Activated CD4-positive, alpha-beta T cell treated with anti-CD3 and anti-CD28 coated beads for 36 hours (primary cell): ENCODE data around the gene EPB41L2. TPM values are rescaled to one million over a fixed set of nuclear protein-coding genes. Genes with fewer than 3 reads are reported as not detected.
"Not testable (repeated sequence)": the region's sequence is repeated elsewhere in the genome, so short reads cannot be mapped to it uniquely, and the experiment has no call there.

Experiments used
- ATAC-seq: fragments of 200-7000 bp; cut with Tn5 transposase; one replicate; pipeline ENCODE4 v1.10.0; 2021; ENCODE audit warnings: mild to moderate bottlenecking, moderate library complexity
- CTCF ChIA-PET: fragments of 350-600 bp; sonication (Branson Sonifier 250); formaldehyde crosslinking; loops from one replicate; lab custom pipeline; 2021; ENCODE audit warnings: antibody characterized with exemption; lab: Charles Lee
- POLR2A ChIA-PET: fragments of 350-600 bp; sonication (Branson Sonifier 250); formaldehyde crosslinking; loops from one replicate; lab custom pipeline; 2021; ENCODE audit warnings: antibody characterized with exemption, inconsistent platforms; lab: Charles Lee
- DNase-seq: peaks from one replicate; pipeline ENCODE4 v3.0.0-alpha.2; 2020
- H3K27ac Mint-ChIP-seq: one replicate; pipeline ENCODE4 v1.8.0; 2021; ENCODE audit warnings: mixed read lengths
- H3K27me3 Mint-ChIP-seq: one replicate; pipeline ENCODE4 v1.8.0; 2021; ENCODE audit warnings: mixed read lengths
- H3K36me3 Mint-ChIP-seq: one replicate; pipeline ENCODE4 v1.8.0; 2021; ENCODE audit warnings: low read depth, mixed read lengths
- H3K4me1 Mint-ChIP-seq: one replicate; pipeline ENCODE4 v1.8.0; 2021; ENCODE audit warnings: mixed read lengths
- H3K4me3 Mint-ChIP-seq: one replicate; pipeline ENCODE4 v1.8.0; 2021; ENCODE audit warnings: mild to moderate bottlenecking, moderate library complexity, mixed read lengths
- H3K9me3 Mint-ChIP-seq: one replicate; pipeline ENCODE4 v1.8.0; 2021; ENCODE audit warnings: low read depth, mixed read lengths
- intact Hi-C, 2 experiments: fragments of 100-400 bp; cut with DNase I in 1 of 2; cut with micrococcal nuclease in 1 of 2; formaldehyde crosslinking; loops; one replicate each; pipeline versions ENCODE4 v1.14.2 to v1.15.1; 2022 to 2024; cut with DNase I, micrococcal nuclease
- total RNA-seq, 2 experiments: library from RNA; stranded (reverse); gene quantifications; one replicate each; pipeline ENCODE4 v1.2.3, GENCODE V29; 2021

EPB41L2 gene
- total RNA-seq, 2 experiments from 2014 or later = 33.3 to 43.4 TPM

DNA sequence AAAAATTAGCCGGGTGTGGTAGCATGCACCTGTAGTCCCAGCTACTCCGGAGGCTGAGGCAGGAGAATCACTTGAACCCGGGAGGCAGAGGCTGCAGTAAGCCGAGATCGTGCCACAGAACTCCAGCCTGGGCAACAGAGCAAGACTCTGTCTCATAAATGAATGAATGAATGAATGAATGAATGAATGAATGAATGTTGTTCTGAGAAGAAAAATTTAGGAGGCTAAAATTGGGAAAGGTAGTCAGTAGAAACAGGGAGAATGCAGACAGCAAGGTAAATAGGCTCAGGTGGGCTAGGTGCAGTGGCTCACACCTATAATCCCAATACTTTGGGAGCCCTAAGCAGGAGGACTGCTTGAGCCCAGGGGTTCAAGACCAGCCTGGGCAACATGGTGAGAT lies 75.5 kb downstream of the EPB41L2 start:
- DNase-seq, H3K27ac Mint-ChIP-seq, H3K4me1 Mint-ChIP-seq, H3K27me3 Mint-ChIP-seq, H3K4me3 Mint-ChIP-seq, POLR2A ChIA-PET, intact Hi-C loops, ATAC-seq, H3K36me3 Mint-ChIP-seq: not testable (repeated sequence)
- peaks cover 10% of the 10 kb centered on the region for H3K9me3 Mint-ChIP-seq
- CTCF ChIA-PET = interaction anchor here (0.6 kb wide), 1 partner anchor 129 kb away, joined by 3 read pairs; no protein-coding TSS in a partner anchor

DNA sequence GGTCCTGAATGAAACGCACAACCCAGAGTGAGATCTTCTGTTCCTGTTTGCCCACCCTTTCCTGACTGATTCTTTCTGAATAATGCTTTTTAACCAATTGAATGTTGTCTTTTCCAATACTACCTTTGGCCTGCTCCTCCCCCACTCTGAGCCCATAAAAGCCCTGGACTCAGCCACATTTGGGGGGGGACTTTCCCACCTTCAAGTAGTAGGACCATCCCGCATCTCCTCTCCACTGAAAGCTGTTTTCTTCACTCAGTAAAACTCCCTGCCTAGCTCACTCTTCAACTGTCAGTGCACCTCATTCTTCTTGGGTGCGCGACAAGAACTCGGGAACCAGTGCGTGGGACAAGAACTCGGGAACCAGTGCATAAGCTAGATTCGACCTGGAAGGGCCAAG lies 77.9 kb downstream of the EPB41L2 start:
- Mint-ChIP-seq H3K4me1 (peaks cover 8% of the 10 kb centered on the region), H3K27me3 (no peaks in the 10 kb centered on the region), H3K4me3 (no peak overlapping the region), H3K27ac (no peak overlapping the region), H3K36me3 (peaks cover 7% of the 10 kb centered on the region), H3K9me3 (peaks cover 10% of the 10 kb centered on the region)
- CTCF ChIA-PET = no interaction called here
- POLR2A ChIA-PET = no interaction called here
- intact Hi-C loops = no loop called here
- DNase-seq (no peak), ATAC-seq (no peak)

DNA sequence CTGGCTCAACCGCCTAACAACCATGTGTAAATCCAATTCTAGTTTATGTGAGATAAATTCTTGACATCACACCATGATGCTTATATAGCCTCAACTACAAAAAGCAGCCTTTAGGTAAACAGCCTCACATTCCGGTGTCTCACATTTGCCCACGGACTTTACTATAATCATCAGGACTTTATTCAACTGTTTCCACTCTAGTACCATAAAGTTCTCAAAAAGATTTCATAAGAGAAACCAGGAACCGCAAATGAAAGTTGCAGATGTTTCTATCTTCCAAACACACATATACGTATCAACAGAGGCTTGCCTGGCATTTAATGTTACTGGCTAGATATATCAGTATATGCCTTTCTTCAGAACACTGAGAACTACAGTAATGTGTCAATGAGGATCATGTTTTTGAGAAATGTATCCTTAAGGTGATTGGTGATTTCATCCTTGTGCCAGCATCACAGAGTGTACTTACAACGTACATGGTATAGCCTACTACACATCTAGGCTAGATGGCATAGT lies 80.0 kb downstream of the EPB41L2 start:
- no peak for DNase-seq
- intact Hi-C loops = no loop called here
- no peak overlapping the region for H3K27ac Mint-ChIP-seq
- POLR2A ChIA-PET = no interaction called here
- H3K4me1 Mint-ChIP-seq = peaks cover 14% of the 10 kb centered on the region
- H3K4me3 Mint-ChIP-seq = no peak overlapping the region
- peak; percentile 44 for ATAC-seq
- CTCF ChIA-PET = no interaction called here
- peaks cover 7% of the 10 kb centered on the region for H3K36me3 Mint-ChIP-seq
- peaks cover 10% of the 10 kb centered on the region for H3K9me3 Mint-ChIP-seq
- H3K27me3 Mint-ChIP-seq = no peaks in the 10 kb centered on the region

DNA sequence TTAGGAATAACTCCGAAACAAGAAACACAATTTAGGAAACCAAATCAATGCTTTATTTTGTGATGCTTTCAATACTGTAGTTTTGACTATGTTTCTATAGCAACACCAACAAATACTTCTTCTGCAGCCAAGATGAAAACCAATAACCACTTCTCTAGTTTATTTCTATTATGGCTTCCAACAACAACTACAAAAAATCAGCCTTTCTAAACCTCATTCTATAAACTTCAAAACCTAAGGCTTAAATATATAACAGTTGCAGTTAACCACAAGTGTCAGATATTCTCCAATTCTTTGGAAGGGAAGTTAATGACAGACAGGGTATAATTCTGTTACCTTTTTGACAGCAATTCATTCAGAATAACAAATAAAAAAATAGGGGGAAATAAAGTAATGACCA lies 80.9 kb downstream of the EPB41L2 start:
- ChIA-PET POLR2A (no interaction called here), CTCF (interaction anchor here (0.9 kb wide), 1 partner anchor 23 kb away, joined by 3 read pairs; no protein-coding TSS in a partner anchor)
- Mint-ChIP-seq H3K4me1 (peaks cover 14% of the 10 kb centered on the region), H3K27me3 (no peaks in the 10 kb centered on the region), H3K27ac (no peak overlapping the region), H3K9me3 (peaks cover 10% of the 10 kb centered on the region), H3K4me3 (no peak overlapping the region), H3K36me3 (peaks cover 5% of the 10 kb centered on the region)
- no peak for ATAC-seq
- intact Hi-C loops = no loop called here
- no peak for DNase-seq

DNA sequence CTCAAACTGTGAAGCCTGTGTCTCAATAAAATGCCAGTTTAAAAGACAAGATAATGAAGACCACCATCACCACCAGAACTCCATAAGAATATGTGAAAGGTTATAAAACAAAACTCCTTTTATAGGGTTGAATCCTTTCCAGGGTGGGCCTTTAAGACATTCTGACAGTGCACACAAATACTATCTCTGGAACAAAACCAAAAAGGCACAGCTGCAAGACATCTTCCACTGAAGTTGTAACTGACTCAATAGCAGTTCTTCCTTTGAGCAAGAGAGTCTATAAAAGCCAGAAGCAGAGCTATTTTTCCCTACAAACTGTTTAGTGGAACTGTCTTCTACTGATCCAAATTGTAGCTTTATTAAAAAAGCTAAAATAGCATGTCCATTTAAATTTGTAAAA lies 81.6 kb downstream of the EPB41L2 start:
- CTCF ChIA-PET = no interaction called here
- Mint-ChIP-seq H3K27me3 (no peaks in the 10 kb centered on the region), H3K9me3 (peaks cover 8% of the 10 kb centered on the region), H3K4me3 (no peak overlapping the region), H3K27ac (no peak overlapping the region), H3K36me3 (peaks cover 5% of the 10 kb centered on the region), H3K4me1 (peaks cover 14% of the 10 kb centered on the region)
- intact Hi-C loops = no loop called here
- DNase-seq (no peak), ATAC-seq (no peak)
- POLR2A ChIA-PET = no interaction called here

DNA sequence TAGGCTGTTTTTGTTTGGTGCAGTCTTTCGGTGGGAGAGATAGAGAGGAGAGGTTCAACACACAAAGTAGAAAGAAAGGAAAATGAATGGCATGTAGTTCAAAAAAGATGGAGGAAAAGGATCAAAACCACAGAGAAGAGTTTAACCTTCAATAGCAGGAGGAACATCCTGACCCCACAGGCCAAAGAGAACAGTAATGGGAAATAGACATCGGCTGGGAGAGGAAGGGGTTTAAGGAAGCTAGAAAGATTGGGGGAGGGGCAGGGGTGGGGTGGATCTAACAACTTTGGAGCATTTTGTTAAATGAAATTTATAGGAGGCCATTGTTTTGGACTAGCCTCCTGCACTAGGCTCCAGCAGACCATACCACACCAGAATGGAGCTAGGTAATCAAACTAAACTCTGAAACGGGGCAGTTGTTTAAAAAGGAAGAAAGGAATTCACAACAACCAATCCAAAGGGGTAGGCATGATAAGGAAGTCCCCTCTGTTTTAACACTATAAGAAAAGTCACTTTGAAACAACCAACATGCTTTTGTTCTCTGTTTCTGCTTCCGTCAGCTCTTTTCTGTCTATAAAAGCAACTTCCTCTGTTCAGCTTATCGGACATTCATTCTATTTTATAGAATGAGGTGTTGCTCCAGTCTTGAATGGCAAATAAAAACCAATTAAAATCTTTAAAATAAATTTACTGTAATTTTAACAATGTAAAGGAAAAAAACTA lies 82.6 kb downstream of the EPB41L2 start:
- Mint-ChIP-seq H3K27me3 (no peaks in the 10 kb centered on the region), H3K27ac (peak overlapping the region; percentile 15), H3K4me1 (peaks cover 14% of the 10 kb centered on the region), H3K9me3 (peaks cover 4% of the 10 kb centered on the region), H3K36me3 (peaks cover 4% of the 10 kb centered on the region), H3K4me3 (no peak overlapping the region)
- ChIA-PET POLR2A (no interaction called here), CTCF (no interaction called here)
- ATAC-seq (no peak), DNase-seq (no peak)
- intact Hi-C loops = no loop called here

DNA sequence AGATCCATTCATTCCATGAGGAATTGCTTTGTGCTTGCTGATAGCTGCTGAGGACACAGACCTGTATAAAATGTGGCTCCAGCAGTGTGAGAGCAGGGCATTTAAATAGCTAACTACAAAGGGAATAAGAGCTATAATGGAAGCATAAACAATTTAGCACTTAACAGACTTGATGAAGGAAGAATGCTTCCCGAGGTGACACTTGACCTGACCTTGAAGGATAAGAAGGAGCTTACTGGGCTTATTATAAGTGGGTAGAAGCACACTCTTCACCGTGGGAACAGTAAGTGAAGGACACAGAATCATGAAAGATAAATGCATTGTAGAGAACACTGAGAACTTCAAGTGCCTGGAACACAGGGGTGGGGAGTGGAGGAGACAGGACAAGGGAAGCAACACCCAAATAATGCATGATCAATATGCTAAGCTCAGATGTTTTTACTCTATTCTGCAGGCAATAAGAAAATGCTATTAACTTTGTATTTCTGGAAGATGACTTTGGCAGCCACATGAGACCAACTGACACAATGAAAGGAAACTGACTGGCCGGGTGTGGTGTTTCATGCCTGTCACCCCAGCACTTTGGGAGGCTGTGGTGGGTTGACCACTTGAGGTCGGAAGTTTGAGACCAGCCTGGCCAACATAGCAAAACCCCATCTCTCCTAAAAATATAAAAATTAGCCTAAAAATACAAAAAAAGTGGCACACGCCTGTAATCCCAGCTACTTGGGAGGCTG lies 84.2 kb downstream of the EPB41L2 start:
- peaks cover 2% of the 10 kb centered on the region for H3K27me3 Mint-ChIP-seq
- no peak for ATAC-seq

DNA sequence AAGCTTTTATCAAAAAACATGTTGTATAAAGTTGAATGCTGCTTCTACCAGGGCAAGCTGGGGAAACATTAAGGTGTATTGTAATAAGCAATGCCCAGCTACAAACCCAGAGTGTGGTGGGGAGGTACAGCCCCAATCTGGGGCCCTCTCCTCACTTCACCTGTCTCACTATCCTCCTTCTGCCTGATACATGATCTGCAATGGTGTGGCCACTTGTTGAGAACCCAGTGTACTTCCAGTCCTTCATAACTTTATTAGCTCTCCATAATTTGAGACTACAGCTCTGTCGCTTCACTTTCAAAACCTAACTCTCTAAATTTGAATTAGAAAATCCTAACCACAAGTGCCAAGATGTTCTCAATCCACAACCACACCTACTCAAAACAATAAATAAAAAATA lies 84.9 kb downstream of the EPB41L2 start:
- CTCF ChIA-PET = no interaction called here
- intact Hi-C loops = no loop called here
- peaks cover 19% of the 10 kb centered on the region for H3K4me1 Mint-ChIP-seq
- peaks cover 2% of the 10 kb centered on the region for H3K27me3 Mint-ChIP-seq
- H3K9me3 Mint-ChIP-seq = peaks cover 2% of the 10 kb centered on the region
- no peaks in the 10 kb centered on the region for H3K36me3 Mint-ChIP-seq
- H3K4me3 Mint-ChIP-seq = no peak overlapping the region
- DNase-seq (no peak), ATAC-seq (no peak)
- POLR2A ChIA-PET = no interaction called here
- H3K27ac Mint-ChIP-seq = no peak overlapping the region

More for the DNA sequence above, 84.2 kb downstream of the EPB41L2 start:
- CTCF ChIA-PET = interaction anchor here (0.6 to 0.9 kb wide), 2 partner anchors 21 to 312 kb away, joined by 3 to 4 read pairs; no protein-coding TSS in a partner anchor
- no peak for DNase-seq
- H3K36me3 Mint-ChIP-seq = no peaks in the 10 kb centered on the region
- peaks cover 2% of the 10 kb centered on the region for H3K9me3 Mint-ChIP-seq
- POLR2A ChIA-PET = interaction anchor here (0.7 kb wide), 1 partner anchor 149 kb away, joined by 3 read pairs; no protein-coding TSS in a partner anchor
- intact Hi-C loops = no loop called here
- H3K27ac Mint-ChIP-seq = no peak overlapping the region
- peaks cover 19% of the 10 kb centered on the region for H3K4me1 Mint-ChIP-seq
- no peak overlapping the region for H3K4me3 Mint-ChIP-seq

DNA sequence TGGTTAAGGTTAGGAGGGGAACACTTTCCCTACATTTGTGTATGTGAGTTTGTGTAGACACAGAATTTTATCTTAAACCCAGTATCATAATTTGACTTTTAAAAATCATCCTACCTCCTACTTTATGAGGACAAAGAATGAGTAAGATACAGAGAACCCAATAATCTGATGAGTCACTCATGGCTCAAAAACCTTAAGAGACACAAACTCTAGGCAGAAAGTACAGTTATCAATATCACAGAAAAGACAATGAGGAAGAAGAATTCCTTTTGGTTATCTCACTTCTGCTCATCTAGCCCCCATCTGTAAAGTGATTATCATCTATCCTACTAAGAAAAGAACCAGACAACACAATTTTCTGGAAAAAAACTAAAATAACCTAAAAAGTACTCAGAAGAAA lies 87.7 kb downstream of the EPB41L2 start:
- POLR2A ChIA-PET = no interaction called here
- ATAC-seq (peak; percentile 36), DNase-seq (no peak)
- Mint-ChIP-seq H3K4me3 (no peak overlapping the region), H3K9me3 (peaks cover 4% of the 10 kb centered on the region), H3K36me3 (peaks cover 2% of the 10 kb centered on the region), H3K27ac (no peak overlapping the region), H3K4me1 (peaks cover 28% of the 10 kb centered on the region), H3K27me3 (peaks cover 2% of the 10 kb centered on the region)
- intact Hi-C loops = no loop called here
- CTCF ChIA-PET = no interaction called here

DNA sequence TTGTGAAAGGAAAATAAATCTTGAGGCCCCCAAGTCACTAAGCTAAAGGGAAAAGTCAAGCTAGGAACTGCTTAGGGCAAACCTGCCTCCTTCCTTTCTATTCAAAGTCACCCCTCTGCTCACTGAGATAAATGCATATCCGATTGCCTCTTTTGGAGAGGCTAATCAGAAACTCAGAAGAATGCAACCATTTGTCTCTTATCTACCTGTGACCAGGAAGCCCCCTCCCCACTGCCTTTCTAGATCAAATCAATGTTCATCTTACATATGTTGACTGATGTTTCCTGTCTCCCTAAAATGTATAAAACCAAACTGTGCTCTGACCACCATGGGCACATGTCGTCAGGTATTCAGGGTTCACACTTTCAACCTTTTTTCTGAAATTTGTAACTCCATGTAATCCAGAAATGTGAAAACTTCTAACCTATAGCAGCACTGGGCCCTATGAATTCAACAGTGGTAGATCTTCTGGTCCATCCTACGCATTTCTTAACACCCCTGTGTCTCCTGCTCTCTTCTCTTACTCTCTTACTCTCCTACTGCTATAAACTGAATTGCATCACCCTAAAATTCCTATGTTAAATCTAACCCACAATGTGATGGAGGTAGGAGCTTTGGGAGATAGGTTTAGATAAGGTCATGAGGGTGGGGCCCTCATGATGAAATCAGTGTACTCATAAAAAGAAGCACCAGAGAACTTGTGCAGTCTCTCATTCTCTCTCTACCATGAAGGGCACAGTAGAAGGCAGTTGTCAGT lies 89.3 kb downstream of the EPB41L2 start:
- Mint-ChIP-seq H3K36me3 (peaks cover 2% of the 10 kb centered on the region), H3K27me3 (peaks cover 2% of the 10 kb centered on the region), H3K4me3 (no peak overlapping the region), H3K4me1 (peaks cover 21% of the 10 kb centered on the region), H3K9me3 (peaks cover 4% of the 10 kb centered on the region), H3K27ac (no peak overlapping the region)
- intact Hi-C loops = no loop called here
- ChIA-PET POLR2A (no interaction called here), CTCF (interaction anchor here (0.7 kb wide), 1 partner anchor 22 kb away, joined by 5 read pairs; no protein-coding TSS in a partner anchor)
- no peak for ATAC-seq
- DNase-seq = no peak

DNA sequence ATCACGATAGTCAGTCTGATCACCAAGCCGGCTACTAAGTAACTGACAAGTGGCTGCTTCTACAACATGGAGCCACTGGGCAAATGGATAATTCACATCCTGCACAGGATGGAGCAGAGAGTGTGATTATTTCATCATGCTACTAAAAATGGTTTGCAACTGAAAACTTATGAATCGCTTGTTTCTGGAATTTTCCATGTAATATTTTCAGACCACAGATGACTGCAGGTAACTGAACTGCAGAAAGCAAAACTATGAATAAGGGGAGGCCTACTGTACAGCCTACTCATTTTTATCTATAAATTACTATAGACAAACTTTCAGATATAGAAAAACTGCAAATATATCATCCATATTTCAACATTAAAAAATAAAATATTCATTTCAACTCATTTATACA lies 91.5 kb downstream of the EPB41L2 start:
- peak overlapping the region; percentile 35 for H3K27ac Mint-ChIP-seq
- H3K36me3 Mint-ChIP-seq = peaks cover 2% of the 10 kb centered on the region
- DNase-seq (no peak), ATAC-seq (peak; percentile 70)
- H3K4me1 Mint-ChIP-seq = peaks cover 21% of the 10 kb centered on the region
- H3K27me3 Mint-ChIP-seq = peaks cover 2% of the 10 kb centered on the region
- H3K4me3 Mint-ChIP-seq = no peak overlapping the region
- peaks cover 4% of the 10 kb centered on the region for H3K9me3 Mint-ChIP-seq
- POLR2A ChIA-PET = no interaction called here
- intact Hi-C loops = no loop called here
- CTCF ChIA-PET = no interaction called here
